Fibroblast of villous mesenchyme (primary cell): ENCODE measurements around the gene GPR152. TPM values are rescaled to one million over a fixed set of nuclear protein-coding genes. Genes with fewer than 3 reads are reported as not detected.

Experiments
- DNase-seq: peaks from one replicate; pipeline ENCODE4 v3.0.0-alpha.2; 2010; ENCODE audit warnings: low read depth
- H3K4me3 ChIP-seq: 2 replicates; pipeline ENCODE4 v1.5.1; 2011; ENCODE audit warnings: low read depth, mild to moderate bottlenecking, low read length
- CTCF ChIP-seq: IDR thresholded peaks from 2 replicates; pipeline ENCODE4 v1.5.1; 2012; ENCODE audit warnings: low read depth, mild to moderate bottlenecking, low read length; ENCODE audit not compliant: insufficient read depth
- total RNA-seq: library from RNA; depleted of rRNA; stranded (reverse); fragments of >200 nt; gene quantifications from 2 replicates; pipeline ENCODE4 v1.2.3, GENCODE V29; 2012

Gene GPR152
- total RNA-seq, 1 donor = not detected

- H3K4me3 ChIP-seq = no peak overlapping the region
- no peak for TF ChIP-seq CTCF
- no peak for DNase-seq
Measured at GRCh38 chr11:67418476-67419281, 33.9 kb downstream of the GPR152 start.

GRCh38 chr11:67417425-67417824 lies 35.1 kb downstream of the GPR152 start:
- no peak for DNase-seq

GRCh38 chr11:67416416-67417335 lies 35.9 kb downstream of the GPR152 start:
- no peak overlapping the region for H3K4me3 ChIP-seq
- no peak for TF ChIP-seq CTCF
- no peak for DNase-seq

More at GRCh38 chr11:67417425-67417824, 35.1 kb downstream of the GPR152 start:
- H3K4me3 ChIP-seq = no peak overlapping the region
- no peak for TF ChIP-seq CTCF

- H3K4me3 ChIP-seq = peak within 1 kb of the TSS; percentile 17
- DNase-seq = no peak
- no peak for TF ChIP-seq CTCF
Measured at GRCh38 chr11:67415501-67416304, 36.8 kb downstream of the GPR152 start, which contains the start of gene CARNS1. Gene CARNS1, plus strand, starts transcription at chr11:67415678. Its CDS starts 522 bp downstream, at chr11:67416200.

GRCh38 chr11:67413266-67413849 lies 39.2 kb downstream of the GPR152 start:
- DNase-seq = no peak
- H3K4me3 ChIP-seq = no peak overlapping the region
- TF ChIP-seq CTCF = no peak
